HEK293 (cell line): Measurements from ENCODE around the gene EFCAB6.

Experiments used
- CTCF ChIA-PET: fragments of 350-600 bp; formaldehyde crosslinking; extraction: SDS; loops from one replicate; lab custom pipeline; 2021; ENCODE audit warnings: antibody characterized with exemption; lab: Yijun Ruan, JAX
- POLR2A ChIA-PET: fragments of 300-600 bp; formaldehyde crosslinking; extraction: SDS; loops from one replicate; lab custom pipeline; 2020; ENCODE audit warnings: antibody characterized with exemption, inconsistent platforms; lab: Yijun Ruan, JAX
- H3K27ac ChIP-seq: fragments of 200-500 bp; sonication (Bioruptor generic); 2 replicates; pipeline ENCODE4 v1.5.1; 2014; ENCODE audit warnings: low read depth, low read length, control low read depth, inconsistent platforms; ENCODE audit errors: extremely low read depth
- H3K36me3 ChIP-seq, 2 experiments: fragments of 200-500 bp in 1 of 2; sonication (Bioruptor generic) in 1 of 2; 1 replicate in 1 of 2; 2 replicates in 1 of 2; pipeline ENCODE4 v1.5.1; 2014 to 2017; ENCODE audit warnings: inconsistent platforms in 2 of 2, low read length in 2 of 2; ENCODE audit not compliant: control insufficient read depth in 2 of 2, insufficient read depth in 1 of 2
- H3K4me1 ChIP-seq: fragments of 200-500 bp; sonication (Bioruptor generic); 2 replicates; pipeline ENCODE4 v1.5.1; 2014; ENCODE audit warnings: mild to moderate bottlenecking, low read length, inconsistent platforms; ENCODE audit not compliant: control insufficient read depth, insufficient read depth
- H3K4me3 ChIP-seq: 2 replicates; pipeline ENCODE4 v1.5.1; 2011; ENCODE audit warnings: low read depth, mild to moderate bottlenecking, control low read depth, low read length, moderate library complexity
- H3K9me3 ChIP-seq: fragments of 200-500 bp; sonication (Bioruptor generic); 2 replicates; pipeline ENCODE4 v1.5.1; 2014; ENCODE audit warnings: low read depth, low read length, inconsistent platforms; ENCODE audit not compliant: control insufficient read depth, insufficient read depth
- HOXD13 ChIP-seq: sonication (generic); formaldehyde crosslinking; IDR thresholded peaks from 2 replicates; pipeline ENCODE4 v1.8.0; 2022; ENCODE audit warnings: missing genetic modification reagents, borderline replicate concordance
- KLF10 ChIP-seq: fragments of 450-650 bp; IDR thresholded peaks from 2 replicates; pipeline ENCODE4 v1.5.1; 2018; ENCODE audit warnings: missing biosample characterization, mild to moderate bottlenecking, missing genetic modification characterization
- RBAK ChIP-seq: fragments of 450-650 bp; formaldehyde crosslinking; IDR thresholded peaks from 2 replicates; pipeline ENCODE4 v1.5.1; 2016; ENCODE audit warnings: missing biosample characterization, missing genetic modification characterization
- ZBTB8A ChIP-seq: fragments of 450-650 bp; formaldehyde crosslinking; IDR thresholded peaks from 2 replicates; pipeline ENCODE4 v1.5.1; 2016; ENCODE audit warnings: missing biosample characterization, missing genetic modification characterization
- ZNF133 ChIP-seq: fragments of 450-650 bp; formaldehyde crosslinking; IDR thresholded peaks from 2 replicates; pipeline ENCODE4 v1.5.1; 2016; ENCODE audit warnings: missing biosample characterization, missing genetic modification characterization
- ZNF169 ChIP-seq: fragments of 450-650 bp; formaldehyde crosslinking; IDR thresholded peaks from 2 replicates; pipeline ENCODE4 v1.5.1; 2016; ENCODE audit warnings: missing biosample characterization, missing genetic modification characterization
- ZNF274 ChIP-seq, 2 experiments: fragments of 200-500 bp in 1 of 2; fragments of 450-650 bp in 1 of 2; sonication (Bioruptor generic) in 1 of 2; formaldehyde crosslinking in 1 of 2; IDR thresholded peaks; 2 replicates each; pipeline versions ENCODE4 v1.5.1 to v1.6.1; 2014 to 2016; ENCODE audit warnings: borderline replicate concordance in 1 of 2, inconsistent platforms in 1 of 2, low read length in 1 of 2, missing biosample characterization in 1 of 2, missing genetic modification characterization in 1 of 2
- ZNF423 ChIP-seq: fragments of 450-650 bp; formaldehyde crosslinking; IDR thresholded peaks from 2 replicates; pipeline ENCODE4 v1.5.1; 2016; ENCODE audit warnings: missing biosample characterization, missing genetic modification characterization
- ZNF560 ChIP-seq: fragments of 450-650 bp; formaldehyde crosslinking; IDR thresholded peaks from 2 replicates; pipeline ENCODE4 v1.5.1; 2017; ENCODE audit warnings: missing biosample characterization, missing genetic modification characterization, borderline replicate concordance
- ZNF837 ChIP-seq: fragments of 450-650 bp; formaldehyde crosslinking; IDR thresholded peaks from 2 replicates; pipeline ENCODE4 v1.5.1; 2016; ENCODE audit warnings: missing biosample characterization, missing genetic modification characterization
- TF ChIP-seq, protein P1 (sequence below): fragments of 450-650 bp; formaldehyde crosslinking; IDR thresholded peaks from 2 replicates; pipeline ENCODE4 v1.5.1; 2016; ENCODE audit warnings: missing biosample characterization, missing genetic modification characterization
- TF ChIP-seq, protein P2 (sequence below): fragments of 450-650 bp; formaldehyde crosslinking; IDR thresholded peaks from 2 replicates; pipeline ENCODE4; 2016; ENCODE audit warnings: missing biosample characterization, missing genetic modification characterization
- TF ChIP-seq, protein P3 (sequence below): fragments of 450-650 bp; formaldehyde crosslinking; IDR thresholded peaks from 2 replicates; pipeline ENCODE4 v1.5.1; 2016; ENCODE audit warnings: missing biosample characterization, missing genetic modification characterization

The EFCAB6 gene

DNA sequence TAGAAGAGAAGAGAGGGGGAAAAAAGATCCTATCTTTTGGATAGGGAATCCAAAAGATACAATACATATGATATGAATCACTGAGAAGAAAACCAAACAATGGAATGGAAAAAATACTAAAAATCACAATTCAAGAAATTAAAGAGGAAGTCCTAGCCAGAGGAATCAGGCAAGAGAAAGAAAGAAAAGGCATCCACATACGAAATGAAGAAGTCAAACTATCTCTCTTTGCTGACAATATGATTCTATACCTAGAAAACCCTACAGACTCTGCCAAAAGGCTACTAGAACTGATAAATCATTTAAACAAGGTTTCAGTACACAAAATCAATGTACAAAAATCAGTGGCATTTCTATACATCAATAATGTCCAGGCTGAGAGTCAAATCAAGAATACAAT is 91.4 kb downstream of the EFCAB6 start:
- Histone ChIP-seq H3K4me3 (no peak overlapping the region), H3K9me3 (no peaks in the 10 kb centered on the region), H3K27ac (no peak overlapping the region), H3K4me1 (no peaks in the 10 kb centered on the region), H3K36me3 (no peaks in the 10 kb centered on the region)
- TF ChIP-seq ZNF274 (IDR thresholded peaks at IDR 0.05; ENCODE audit: low read length) (no peak), ZNF274 (tag by site-specific recombination; IDR thresholded peaks at IDR 0.05; ENCODE audit: borderline replicate concordance) (no peak), ZNF560 (tag by site-specific recombination) (no peak)
- TF ChIP-seq, protein P1, sequence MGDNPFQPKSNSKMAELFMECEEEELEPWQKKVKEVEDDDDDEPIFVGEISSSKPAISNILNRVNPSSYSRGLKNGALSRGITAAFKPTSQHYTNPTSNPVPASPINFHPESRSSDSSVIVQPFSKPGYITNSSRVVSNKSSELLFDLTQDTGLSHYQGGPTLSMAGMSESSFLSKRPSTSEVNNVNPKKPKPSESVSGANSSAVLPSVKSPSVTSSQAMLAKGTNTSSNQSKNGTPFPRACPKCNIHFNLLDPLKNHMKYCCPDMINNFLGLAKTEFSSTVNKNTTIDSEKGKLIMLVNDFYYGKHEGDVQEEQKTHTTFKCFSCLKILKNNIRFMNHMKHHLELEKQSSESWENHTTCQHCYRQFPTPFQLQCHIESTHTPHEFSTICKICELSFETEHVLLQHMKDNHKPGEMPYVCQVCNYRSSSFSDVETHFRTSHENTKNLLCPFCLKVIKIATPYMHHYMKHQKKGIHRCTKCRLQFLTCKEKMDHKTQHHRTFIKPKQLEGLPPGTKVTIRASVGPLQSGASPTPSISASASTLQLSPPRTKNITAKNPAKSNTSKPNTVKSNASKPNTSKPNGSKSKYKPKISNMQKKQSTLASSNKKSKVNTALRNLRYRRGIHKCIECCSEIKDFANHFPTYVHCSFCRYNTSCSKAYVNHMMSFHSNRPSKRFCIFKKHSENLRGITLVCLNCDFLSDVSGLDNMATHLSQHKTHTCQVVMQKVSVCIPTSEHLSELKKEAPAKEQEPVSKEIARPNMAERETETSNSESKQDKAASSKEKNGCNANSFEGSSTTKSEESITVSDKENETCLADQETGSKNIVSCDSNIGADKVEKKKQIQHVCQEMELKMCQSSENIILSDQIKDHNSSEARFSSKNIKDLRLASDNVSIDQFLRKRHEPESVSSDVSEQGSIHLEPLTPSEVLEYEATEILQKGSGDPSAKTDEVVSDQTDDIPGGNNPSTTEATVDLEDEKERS: no peak
- CTCF ChIA-PET: interaction anchor here (0.7 kb wide), 1 partner anchor 144 kb away, joined by 4 read pairs; no protein-coding TSS in a partner anchor
- POLR2A ChIA-PET: no interaction called here

DNA sequence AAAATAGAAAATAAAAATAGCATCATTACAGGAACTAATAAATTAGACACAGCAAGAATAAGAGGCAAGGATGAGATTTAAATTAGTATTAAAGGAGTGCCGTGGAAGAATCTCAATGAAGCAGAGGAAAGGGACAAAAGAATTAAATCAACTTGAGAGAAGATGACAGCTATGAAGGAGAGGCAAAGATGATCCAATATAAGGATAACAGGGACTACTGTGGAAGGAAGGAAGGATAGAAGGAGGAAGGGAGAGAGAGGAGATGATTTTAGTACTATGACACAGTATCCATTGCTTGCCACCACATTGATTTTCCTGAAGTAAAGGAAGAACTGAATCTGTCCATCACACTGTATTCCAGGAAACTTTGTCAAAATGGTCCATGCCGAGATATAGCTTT is 98.0 kb downstream of the EFCAB6 start:
- H3K9me3 ChIP-seq: no peaks in the 10 kb centered on the region
- CTCF ChIA-PET: interaction anchor here (0.6 to 0.7 kb wide), 2 partner anchors 12 to 429 kb away, joined by 3 to 5 read pairs; no protein-coding TSS in a partner anchor
- peak; percentile 91 for TF ChIP-seq ZNF133
- TF ChIP-seq, protein P1: no peak
- H3K36me3 ChIP-seq: no peaks in the 10 kb centered on the region
- no peaks in the 10 kb centered on the region for H3K4me1 ChIP-seq
- no peak overlapping the region for H3K4me3 ChIP-seq
- no peak overlapping the region for H3K27ac ChIP-seq
- POLR2A ChIA-PET: interaction anchor here (0.6 kb wide), 1 partner anchor 11 kb away, joined by 11 read pairs; no protein-coding TSS in a partner anchor

DNA sequence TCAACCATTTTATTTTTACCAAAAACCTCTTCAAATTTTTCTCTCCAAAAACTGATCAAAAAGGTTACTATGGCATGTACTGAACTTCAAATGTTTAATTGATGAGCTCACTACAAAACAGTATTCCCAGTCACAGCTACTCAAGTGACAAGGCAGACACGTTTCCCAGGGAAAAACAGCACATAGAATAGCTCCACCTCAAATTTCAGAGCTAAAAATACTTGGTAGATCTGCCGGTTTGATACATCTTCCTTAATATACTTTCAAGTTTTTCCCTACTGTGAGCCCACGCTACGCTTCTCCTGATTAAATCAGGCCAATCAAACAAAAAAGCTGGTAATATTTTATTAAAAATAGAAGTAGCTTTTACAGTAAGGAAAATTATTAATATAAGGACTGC is 100.4 kb downstream of the EFCAB6 start:
- H3K4me1 ChIP-seq: no peaks in the 10 kb centered on the region
- POLR2A ChIA-PET: interaction anchor here (0.5 kb wide), 1 partner anchor 44 kb away, joined by 6 read pairs; no protein-coding TSS in a partner anchor
- H3K27ac ChIP-seq: no peak overlapping the region
- CTCF ChIA-PET: interaction anchor here (0.6 to 0.7 kb wide), 3 partner anchors 12 to 903 kb away, joined by 3 to 4 read pairs (median 3); no protein-coding TSS in a partner anchor
- H3K9me3 ChIP-seq: no peaks in the 10 kb centered on the region
- H3K4me3 ChIP-seq: no peak overlapping the region
- H3K36me3 ChIP-seq: no peaks in the 10 kb centered on the region
- TF ChIP-seq ZNF837 (no peak), ZNF169 (no peak), HOXD13 (CRISPR knock-in tag) (no peak), ZNF423 (no peak), ZBTB8A (tag by site-specific recombination) (no peak), RBAK (tag by site-specific recombination) (no peak), KLF10 (tag by site-specific recombination) (no peak)
- TF ChIP-seq, protein P2, sequence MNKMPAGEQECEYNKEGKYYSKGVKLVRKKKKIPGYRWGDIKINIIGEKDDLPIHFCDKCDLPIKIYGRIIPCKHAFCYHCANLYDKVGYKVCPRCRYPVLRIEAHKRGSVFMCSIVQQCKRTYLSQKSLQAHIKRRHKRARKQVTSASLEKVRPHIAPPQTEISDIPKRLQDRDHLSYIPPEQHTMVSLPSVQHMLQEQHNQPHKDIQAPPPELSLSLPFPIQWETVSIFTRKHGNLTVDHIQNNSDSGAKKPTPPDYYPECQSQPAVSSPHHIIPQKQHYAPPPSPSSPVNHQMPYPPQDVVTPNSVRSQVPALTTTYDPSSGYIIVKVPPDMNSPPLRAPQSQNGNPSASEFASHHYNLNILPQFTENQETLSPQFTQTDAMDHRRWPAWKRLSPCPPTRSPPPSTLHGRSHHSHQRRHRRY (tag by site-specific recombination): no peak
- TF ChIP-seq, protein P3, sequence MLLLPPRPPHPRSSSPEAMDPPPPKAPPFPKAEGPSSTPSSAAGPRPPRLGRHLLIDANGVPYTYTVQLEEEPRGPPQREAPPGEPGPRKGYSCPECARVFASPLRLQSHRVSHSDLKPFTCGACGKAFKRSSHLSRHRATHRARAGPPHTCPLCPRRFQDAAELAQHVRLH (tag by site-specific recombination): no peak
